Activated naive CD4-positive, alpha-beta T cell treated with Interleukin-2 at 50 U/mL for 16 hours (primary cell): Measurements from ENCODE around the gene LAMP2.
"Not testable (repeated sequence)": the region's sequence is repeated elsewhere in the genome, so short reads cannot be mapped to it uniquely, and the experiment has no call there.

Experiments used
- DNase-seq: peaks from one replicate; pipeline ENCODE4 v3.0.0-alpha.2; 2020

Gene LAMP2

GRCh38 chrX:120468825-120469525 is at the start of gene LAMP2:
Gene LAMP2, minus strand, starts transcription at chrX:120469296. Its CDS starts 127 bp downstream, at chrX:120469169.
- peak; percentile 83 for DNase-seq

- no peak for DNase-seq
Measured at GRCh38 chrX:120517936-120518335, 48.8 kb upstream of the LAMP2 start.

- no peak for DNase-seq
Measured at GRCh38 chrX:120514236-120514635, 45.1 kb upstream of the LAMP2 start.

GRCh38 chrX:120512627-120513026 is 43.5 kb upstream of the LAMP2 start:
- no peak for DNase-seq

- no peak for DNase-seq
Measured at GRCh38 chrX:120512222-120512621, 43.1 kb upstream of the LAMP2 start.

GRCh38 chrX:120504569-120504968 is 35.5 kb upstream of the LAMP2 start:
- DNase-seq: no peak

- DNase-seq: no peak
Measured at GRCh38 chrX:120499301-120500072, 30.4 kb upstream of the LAMP2 start.

- not testable (repeated sequence) for DNase-seq
Measured at GRCh38 chrX:120490119-120490518, 21.0 kb upstream of the LAMP2 start.

- DNase-seq: no peak
Measured at GRCh38 chrX:120486786-120487185, 17.7 kb upstream of the LAMP2 start.

GRCh38 chrX:120485638-120486520 is 16.8 kb upstream of the LAMP2 start:
- peak; percentile 67 for DNase-seq

- no peak for DNase-seq
Measured at GRCh38 chrX:120485315-120485637, 16.2 kb upstream of the LAMP2 start.

GRCh38 chrX:120477453-120477852 is 8.4 kb upstream of the LAMP2 start:
- no peak for DNase-seq

GRCh38 chrX:120476714-120477113 is 7.6 kb upstream of the LAMP2 start:
- DNase-seq: no peak

- not testable (repeated sequence) for DNase-seq
Measured at GRCh38 chrX:120475447-120475846, 6.4 kb upstream of the LAMP2 start.

- no peak for DNase-seq
Measured at GRCh38 chrX:120474085-120474484, 5.0 kb upstream of the LAMP2 start.

GRCh38 chrX:120469657-120470056 is 561 bp upstream of the LAMP2 start:
- DNase-seq: not testable (repeated sequence)

- DNase-seq: no peak
Measured at GRCh38 chrX:120468479-120468824, 644 bp downstream of the LAMP2 start.

- DNase-seq: no peak
Measured at GRCh38 chrX:120468071-120468470, 1.0 kb downstream of the LAMP2 start.

- no peak for DNase-seq
Measured at GRCh38 chrX:120464411-120464810, 4.7 kb downstream of the LAMP2 start.

GRCh38 chrX:120463241-120463640 is 5.9 kb downstream of the LAMP2 start:
- no peak for DNase-seq

- DNase-seq: no peak
Measured at GRCh38 chrX:120462370-120462769, 6.7 kb downstream of the LAMP2 start.

- DNase-seq: no peak
Measured at GRCh38 chrX:120459309-120459708, 9.8 kb downstream of the LAMP2 start.

- DNase-seq: no peak
Measured at GRCh38 chrX:120457766-120458180, 11.3 kb downstream of the LAMP2 start.

- DNase-seq: no peak
Measured at GRCh38 chrX:120456973-120457372, 12.1 kb downstream of the LAMP2 start.
